Measurements from ENCODE around the gene WDPCP. TPM values are rescaled to one million over a fixed set of nuclear protein-coding genes. Genes with fewer than 3 reads are reported as not detected.

WDPCP gene
- total and polyA plus RNA-seq, 2 of the 13 experiments (the other 11 are each of a cell fraction or from before 2014, with no cell fraction given), result 2.9 to 5.2 TPM

GRCh38 chr2:63218800-63219526 is 369.3 kb downstream of the WDPCP start (continued):
- TF ChIP-seq ZNF10 (CRISPR knock-in tag; IDR thresholded peaks at IDR 0.05; ENCODE audit: borderline replicate concordance, low read depth) (no peak), MTA3 (CRISPR knock-in tag; IDR thresholded peaks at IDR 0.05) (no peak), LCORL (IDR thresholded peaks at IDR 0.05) (no peak), LCORL (CRISPR knock-in tag; IDR thresholded peaks at IDR 0.05) (no peak)

GRCh38 chr2:63195310-63195709 is 393.0 kb downstream of the WDPCP start:
- peak overlapping the region; percentile 97 for H3K27ac ChIP-seq (ENCODE audit: extremely low read length, insufficient read depth, low read length)
- H3K4me2 ChIP-seq (ENCODE audit: low read depth, low read length), result no peak overlapping the region
- intact Hi-C loops (cut with micrococcal nuclease; ENCODE audit: unreplicated experiment) (no loop called here), in situ Hi-C loops (cut with HindIII; ENCODE audit: extremely low pct_ligation_motif_present, low pct_unique_long_range_greater_than_20kb) (no loop called here)
- FAIRE-seq, result no peak
- peaks cover 71% of the 10 kb centered on the region for H3K4me1 ChIP-seq (ENCODE audit: insufficient read depth, low read length)
- no peaks in the 10 kb centered on the region for H3K36me3 ChIP-seq (replicated peaks in 1 of 2; ENCODE audit: control insufficient read depth in 1 of 2, insufficient read depth in 2 of 2, low read length in 2 of 2)
- CTCF ChIA-PET (ENCODE audit: low intra/inter-chr PET ratio, low total read pairs), result no interaction called here
- H3K27me3 ChIP-seq (ENCODE audit: control insufficient read depth in 1 of 2, insufficient read depth in 2 of 2, low read length in 2 of 2), result no peaks in the 10 kb centered on the region
- ATAC-seq, result no peak
- no peak overlapping the region for H3K9ac ChIP-seq (ENCODE audit: insufficient read depth, low read depth, low read length)
- H3K9me3 ChIP-seq (ENCODE audit: low read length), result peaks cover 18% of the 10 kb centered on the region
- no peak overlapping the region for H3K4me3 ChIP-seq (replicated peaks in 1 of 3; ENCODE audit: insufficient read depth in 1 of 3, low read depth in 2 of 3, low read length in 3 of 3)
- H4K20me1 ChIP-seq (ENCODE audit: insufficient read depth, low read length), result no peaks in the 10 kb centered on the region
- no peak for DNase-seq (ENCODE audit: low spot score)
- H3K79me2 ChIP-seq (ENCODE audit: insufficient read depth, low read length), result no peaks in the 10 kb centered on the region
- no peak overlapping the region for H2AFZ ChIP-seq (ENCODE audit: low read length)
- BruUV-seq (replicated peaks), result no TSS peak
- POLR2A ChIA-PET, result no interaction called here
- 96% methylated on average over 3 of the region's 3 CpGs for WGBS (ENCODE audit: low lambda C conversion rate)
- TF ChIP-seq ZMYM3 (CRISPR knock-in tag; IDR thresholded peaks at IDR 0.05) (0 out of 2 replicates have a peak, but pooled peaks have one; percentile 50), GABPB1 (CRISPR knock-in tag; IDR thresholded peaks at IDR 0.05) (no peak), ZNF205 (CRISPR knock-in tag; IDR thresholded peaks at IDR 0.05) (no peak), ZNF740 (CRISPR knock-in tag; IDR thresholded peaks at IDR 0.05) (no peak), ZNF770 (CRISPR knock-in tag; IDR thresholded peaks at IDR 0.05) (peak; percentile 90), GMEB2 (CRISPR knock-in tag; IDR thresholded peaks at IDR 0.05; ENCODE audit: low read depth) (no peak), ZNF280D (CRISPR knock-in tag; IDR thresholded peaks at IDR 0.05) (0 out of 2 replicates have a peak, but pooled peaks have one; percentile 36), ZFYVE20 (CRISPR knock-in tag; IDR thresholded peaks at IDR 0.05; ENCODE audit: borderline replicate concordance, low read depth) (no peak), REPIN1 (CRISPR knock-in tag; IDR thresholded peaks at IDR 0.05; ENCODE audit: borderline replicate concordance, low read depth) (no peak), ATF1 (CRISPR knock-in tag; IDR thresholded peaks at IDR 0.05) (no peak), ZNF691 (CRISPR knock-in tag; IDR thresholded peaks at IDR 0.05; ENCODE audit: borderline replicate concordance, low read depth) (no peak)

All from HepG2 (cell line).